ENCODE results near the gene ZNF205.

ZNF205 gene

DNA sequence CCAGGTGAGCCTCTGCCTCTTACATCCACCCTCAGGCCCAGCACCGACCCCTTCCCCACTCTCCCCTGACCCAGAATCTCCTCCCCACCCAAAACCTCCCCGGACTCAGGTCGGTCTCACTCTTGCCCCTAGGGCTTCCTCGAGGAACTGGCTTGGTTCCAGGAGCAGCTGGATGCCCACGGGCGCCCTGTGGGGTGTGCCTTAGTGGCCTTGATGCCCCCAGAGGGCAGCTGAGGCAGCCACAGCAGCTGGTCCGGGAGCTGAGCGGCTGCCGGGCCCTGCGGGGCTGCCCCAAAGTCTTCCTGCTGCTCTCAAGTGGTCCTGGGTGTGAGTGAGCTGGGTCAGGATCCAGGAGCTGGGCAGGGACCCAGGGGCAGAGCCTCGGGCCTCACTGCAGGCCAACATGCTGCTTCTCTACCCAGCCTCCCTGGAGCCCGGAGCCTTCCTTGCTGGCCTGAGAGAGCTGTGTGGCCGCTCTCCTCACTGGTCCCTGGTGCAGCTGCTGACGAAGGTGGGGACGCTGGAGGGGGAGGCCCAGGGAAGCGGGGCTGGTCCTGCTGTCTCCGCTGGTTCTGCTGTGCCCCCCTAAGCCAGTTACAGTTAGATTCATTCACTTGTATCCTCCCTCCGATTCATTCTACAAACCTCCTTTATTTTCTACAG is 32.1 kb downstream of the ZNF205 start:
- TF ChIP-seq, protein P1, sequence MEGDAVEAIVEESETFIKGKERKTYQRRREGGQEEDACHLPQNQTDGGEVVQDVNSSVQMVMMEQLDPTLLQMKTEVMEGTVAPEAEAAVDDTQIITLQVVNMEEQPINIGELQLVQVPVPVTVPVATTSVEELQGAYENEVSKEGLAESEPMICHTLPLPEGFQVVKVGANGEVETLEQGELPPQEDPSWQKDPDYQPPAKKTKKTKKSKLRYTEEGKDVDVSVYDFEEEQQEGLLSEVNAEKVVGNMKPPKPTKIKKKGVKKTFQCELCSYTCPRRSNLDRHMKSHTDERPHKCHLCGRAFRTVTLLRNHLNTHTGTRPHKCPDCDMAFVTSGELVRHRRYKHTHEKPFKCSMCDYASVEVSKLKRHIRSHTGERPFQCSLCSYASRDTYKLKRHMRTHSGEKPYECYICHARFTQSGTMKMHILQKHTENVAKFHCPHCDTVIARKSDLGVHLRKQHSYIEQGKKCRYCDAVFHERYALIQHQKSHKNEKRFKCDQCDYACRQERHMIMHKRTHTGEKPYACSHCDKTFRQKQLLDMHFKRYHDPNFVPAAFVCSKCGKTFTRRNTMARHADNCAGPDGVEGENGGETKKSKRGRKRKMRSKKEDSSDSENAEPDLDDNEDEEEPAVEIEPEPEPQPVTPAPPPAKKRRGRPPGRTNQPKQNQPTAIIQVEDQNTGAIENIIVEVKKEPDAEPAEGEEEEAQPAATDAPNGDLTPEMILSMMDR (IDR thresholded peaks at IDR 0.05) = no peak

GRCh38 chr16:3145151-3145550 is 32.8 kb downstream of the ZNF205 start:
- TF ChIP-seq, protein P1 (IDR thresholded peaks at IDR 0.05) = no peak

DNA sequence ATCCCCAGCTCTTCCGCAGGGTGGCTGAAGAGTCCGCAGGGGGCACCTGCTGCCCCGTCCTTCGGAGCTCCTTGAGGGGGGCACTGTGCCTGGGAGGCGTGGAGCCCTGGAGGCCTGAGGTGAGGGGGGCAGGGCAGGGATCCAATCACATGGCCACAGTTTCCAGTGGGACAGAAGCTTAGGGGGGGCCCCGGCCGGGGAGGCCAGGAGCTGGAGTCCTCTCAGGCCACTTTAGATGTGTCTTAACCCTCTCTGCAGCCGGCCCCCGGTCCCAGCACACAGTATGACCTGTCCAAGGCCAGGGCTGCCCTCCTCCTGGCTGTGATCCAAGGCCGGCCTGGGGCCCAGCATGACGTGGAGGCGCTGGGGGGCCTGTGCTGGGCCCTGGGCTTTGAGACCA is 33.3 kb downstream of the ZNF205 start:
- TF ChIP-seq, protein P1 (IDR thresholded peaks at IDR 0.05) = no peak

GRCh38 chr16:3147046-3147756 is 34.8 kb downstream of the ZNF205 start:
- TF ChIP-seq, protein P1 (IDR thresholded peaks at IDR 0.05) = no peak

DNA sequence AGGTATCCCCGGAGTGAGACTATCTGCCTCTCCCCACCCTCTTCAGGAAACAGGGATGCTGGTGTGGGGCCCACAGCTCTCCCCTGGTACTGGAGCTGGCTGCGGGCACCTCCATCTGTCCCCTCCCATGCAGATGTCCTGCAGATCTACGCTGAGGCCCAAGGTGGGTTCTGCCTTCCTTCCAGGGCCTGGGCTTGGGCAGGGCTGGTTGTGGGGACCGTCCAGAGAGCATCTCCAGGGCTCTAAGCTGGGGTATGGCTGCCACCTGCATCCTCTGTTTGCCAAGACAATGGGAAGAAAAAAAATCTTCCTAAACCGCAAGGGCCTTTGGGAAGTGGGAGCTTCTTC is 35.3 kb downstream of the ZNF205 start:
- TF ChIP-seq, protein P1 (IDR thresholded peaks at IDR 0.05) = no peak

DNA sequence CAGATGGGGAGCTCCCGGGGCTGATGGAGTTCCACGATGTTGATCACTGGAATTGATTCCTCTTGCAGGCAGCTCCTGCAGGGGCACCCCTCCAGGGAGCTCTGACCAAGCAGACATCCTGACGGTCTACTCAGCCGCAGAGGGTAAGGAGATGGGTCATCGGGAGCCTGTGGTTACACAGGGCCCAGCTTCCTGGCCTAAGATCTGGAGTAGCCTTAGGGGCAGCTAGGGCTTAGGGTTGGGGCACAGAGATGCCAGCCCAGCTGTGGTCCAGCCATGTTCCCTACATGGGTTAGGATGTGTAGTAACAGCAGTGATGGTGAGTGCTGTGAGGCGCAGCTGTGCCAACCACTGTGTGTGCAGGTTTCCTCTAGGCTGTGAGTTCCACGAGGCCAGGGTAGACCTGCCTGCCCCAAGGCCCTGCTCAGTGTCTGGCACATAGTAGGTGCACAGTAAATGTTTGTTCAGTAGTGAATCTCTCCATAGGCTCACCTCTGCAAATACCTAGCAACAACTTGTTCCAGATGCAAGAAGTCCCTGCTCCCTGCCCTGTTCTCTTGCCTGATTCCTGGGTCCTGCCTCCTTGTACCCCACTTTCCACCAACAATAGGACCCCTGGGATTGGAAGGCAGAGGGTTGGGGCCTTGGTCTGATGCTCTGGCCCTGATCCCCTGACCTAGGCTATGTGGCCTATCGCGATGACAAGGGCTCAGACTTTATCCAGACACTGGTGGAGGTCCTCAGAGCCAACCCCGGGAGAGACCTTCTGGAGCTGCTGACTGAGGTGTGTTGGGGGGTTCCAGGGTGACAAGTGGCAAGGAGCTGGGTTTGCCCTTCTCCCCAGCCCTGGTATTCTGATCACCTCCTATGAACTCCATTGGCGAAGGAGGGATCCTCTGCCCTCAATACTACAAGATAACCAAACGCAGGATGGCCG is 36.1 kb downstream of the ZNF205 start:
- TF ChIP-seq, protein P1 (IDR thresholded peaks at IDR 0.05) = no peak

DNA sequence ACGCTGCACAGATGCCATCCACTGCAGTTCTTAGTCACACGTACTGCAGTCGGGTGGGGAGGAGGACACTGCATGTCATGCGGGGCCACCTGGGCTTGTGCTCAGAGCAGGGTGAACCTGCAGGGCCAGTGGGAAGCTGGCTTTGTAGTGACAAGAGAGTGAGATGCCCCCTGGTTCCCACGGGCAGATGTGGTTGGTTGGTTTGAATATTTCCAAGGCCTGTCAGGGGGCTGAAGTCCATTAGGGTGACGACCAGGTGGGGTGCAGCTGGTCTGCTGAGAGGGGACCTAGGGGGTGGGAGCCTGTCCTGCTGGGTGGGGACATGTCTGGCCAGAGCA is 36.8 kb downstream of the ZNF205 start:
- TF ChIP-seq, protein P1 (IDR thresholded peaks at IDR 0.05) = no peak

Data from LNCAP (cell line).